ENCODE data around the gene RFX2.

DNA sequence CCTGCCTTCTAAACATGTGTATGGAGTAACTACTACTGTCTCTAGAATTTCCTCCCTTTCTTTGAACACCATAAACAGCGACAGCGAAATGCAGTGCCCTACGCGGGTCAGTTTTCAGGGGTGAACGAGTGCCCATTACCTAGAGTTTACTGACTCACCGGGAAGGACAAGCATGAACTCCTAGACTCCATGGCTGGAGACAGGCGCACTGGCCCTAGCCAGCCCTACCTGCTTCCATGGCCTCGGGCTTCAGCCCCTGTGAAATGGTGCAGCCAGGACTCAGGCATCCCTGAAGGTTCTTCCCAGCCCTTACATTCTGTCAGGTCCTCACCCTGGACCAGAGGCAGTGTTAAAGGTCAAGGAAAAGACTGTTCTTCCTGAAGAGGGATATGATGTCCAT lies 140.8 kb downstream of the RFX2 start:
- TF ChIP-seq CTCF (IDR thresholded peaks at IDR 0.05) (no peak), ZFX (IDR thresholded peaks at IDR 0.05; ENCODE audit: borderline replicate concordance) (no peak)

Measured in 22Rv1 (cell line).